ENCODE results near the gene EMC6. TPM values are rescaled to one million over a fixed set of nuclear protein-coding genes. Genes with fewer than 3 reads are reported as not detected.

Gene EMC6
- total RNA-seq, 4 donors from 2014 or later = 12.6 to 28.1 (median 21.0) TPM

DNA sequence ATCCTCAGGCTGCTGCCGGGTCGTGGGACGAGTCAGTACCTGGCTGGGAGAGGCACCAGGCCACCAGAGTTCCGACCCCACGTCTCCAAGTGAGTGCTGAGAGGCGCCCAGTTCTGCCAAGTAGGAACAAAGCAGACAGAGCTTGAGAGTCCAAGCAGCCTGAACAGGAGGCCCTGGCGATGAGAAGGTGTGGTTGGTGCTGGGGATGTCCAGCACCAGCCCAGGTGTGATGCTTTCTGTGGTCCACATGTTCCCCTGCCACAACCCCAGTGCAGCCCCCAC is 11.1 kb upstream of the EMC6 start:
- peaks cover 0 to 25% (median 0%) of the 10 kb centered on the region in 3 donors for H3K36me3 ChIP-seq
- no peak for DNase-seq
- H3K4me3 ChIP-seq = no peak overlapping the region
- no peaks in the 10 kb centered on the region for H3K27me3 ChIP-seq
- peaks cover 0 to 16% (median 0%) of the 10 kb centered on the region in 4 donors for H3K4me1 ChIP-seq
- no peak overlapping the region for H3K27ac ChIP-seq
- H3K9me3 ChIP-seq = no peaks in the 10 kb centered on the region
- TF ChIP-seq CTCF (IDR thresholded peaks at IDR 0.05) = no peak
- TF ChIP-seq POLR2A (IDR thresholded peaks at IDR 0.05) = no peak

GRCh38 chr17:3657874-3658783 is 10.5 kb upstream of the EMC6 start:
- peaks cover 0 to 16% (median 0%) of the 10 kb centered on the region in 4 donors for H3K4me1 ChIP-seq
- H3K27ac ChIP-seq = peak overlapping the region in 1 of 4 donors; percentile 62
- H3K36me3 ChIP-seq = peaks cover 0 to 31% (median 0%) of the 10 kb centered on the region in 3 donors
- no peak for TF ChIP-seq POLR2A (IDR thresholded peaks at IDR 0.05)
- no peaks in the 10 kb centered on the region for H3K27me3 ChIP-seq
- no peak for DNase-seq
- no peaks in the 10 kb centered on the region for H3K9me3 ChIP-seq
- no peak overlapping the region for H3K4me3 ChIP-seq

DNA sequence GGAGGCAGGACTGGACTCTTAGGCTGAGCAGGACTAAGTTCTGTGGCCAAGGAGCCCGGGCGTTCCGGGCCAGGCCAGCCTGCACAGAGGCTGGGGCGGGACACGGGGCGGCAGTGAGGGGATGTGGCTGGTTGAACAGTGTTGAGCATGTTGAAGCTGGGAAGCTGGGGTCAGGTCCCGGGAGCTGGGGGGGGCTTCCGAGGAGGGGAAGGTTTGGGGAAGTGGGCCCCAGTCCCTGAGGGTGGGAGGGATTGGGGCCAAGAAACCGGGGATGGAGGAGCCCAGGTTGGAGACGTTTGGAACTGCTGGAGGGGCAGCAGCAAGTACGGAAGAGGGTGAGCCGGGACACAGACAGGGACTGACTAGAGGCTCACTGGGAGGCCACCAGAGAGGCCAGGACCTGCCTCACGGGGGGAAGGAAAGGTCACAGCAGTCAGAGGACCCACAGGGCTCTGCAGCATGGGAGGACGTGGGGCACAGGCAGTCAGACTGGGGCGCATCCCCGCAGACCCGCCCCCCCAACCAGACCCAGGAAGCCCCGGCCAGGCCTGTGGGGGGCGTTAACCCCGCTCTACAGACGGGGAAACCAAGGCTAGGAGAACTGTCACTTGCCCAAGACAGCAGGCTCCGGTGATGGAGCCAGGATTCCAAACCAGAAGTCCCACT is 9.7 kb upstream of the EMC6 start:
- DNase-seq = no peak
- H3K4me3 ChIP-seq = no peak overlapping the region
- peak overlapping the region; percentile 18 to 62 (median 36) for H3K27ac ChIP-seq
- H3K27me3 ChIP-seq = no peaks in the 10 kb centered on the region
- TF ChIP-seq POLR2A (IDR thresholded peaks at IDR 0.05) = no peak
- no peak for TF ChIP-seq CTCF (IDR thresholded peaks at IDR 0.05)
- H3K9me3 ChIP-seq = no peaks in the 10 kb centered on the region
- peaks cover 0 to 16% (median 0%) of the 10 kb centered on the region in 4 donors for H3K4me1 ChIP-seq
- peaks cover 0 to 39% (median 0%) of the 10 kb centered on the region in 3 donors for H3K36me3 ChIP-seq

GRCh38 chr17:3659541-3660111 is 9.0 kb upstream of the EMC6 start:
- H3K9me3 ChIP-seq = no peaks in the 10 kb centered on the region

DNA sequence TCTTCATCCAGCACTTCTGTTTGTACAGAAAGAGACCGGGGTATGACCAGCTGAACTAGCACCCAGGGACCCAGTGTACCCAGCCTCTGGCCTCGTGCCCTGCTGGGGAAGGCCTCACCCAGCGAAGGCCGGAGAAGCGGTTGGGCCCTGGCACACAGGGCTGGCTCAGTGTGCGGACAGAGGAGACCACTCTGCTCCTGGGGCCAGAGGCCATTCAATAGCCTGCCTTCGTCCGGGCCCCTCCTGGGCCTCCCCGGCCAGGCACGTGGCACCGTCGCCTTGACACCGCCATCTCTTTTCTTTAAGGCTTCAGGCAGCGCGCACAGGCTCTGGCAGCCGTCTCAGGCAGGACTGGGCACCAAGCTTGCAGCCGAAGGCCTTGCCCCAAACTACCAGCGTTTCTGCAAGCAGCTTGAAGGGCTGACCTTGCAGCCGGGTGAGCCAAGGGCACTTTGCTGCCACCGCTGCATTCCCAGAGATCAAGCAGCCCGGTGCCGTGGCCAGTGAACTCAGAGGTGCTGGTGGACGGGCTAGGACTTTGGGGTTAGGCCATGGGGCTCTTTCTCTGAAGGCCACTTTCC is 8.2 kb upstream of the EMC6 start:
- Histone ChIP-seq H3K9me3 (no peaks in the 10 kb centered on the region), H3K4me3 (no peak overlapping the region), H3K27me3 (no peaks in the 10 kb centered on the region), H3K27ac (peak overlapping the region in 3 of 4 donors; percentile 29 to 62 (median 44)), H3K4me1 (peaks cover 0 to 16% (median 0%) of the 10 kb centered on the region in 4 donors), H3K36me3 (peaks cover 0 to 49% (median 0%) of the 10 kb centered on the region in 3 donors)
- TF ChIP-seq POLR2A (IDR thresholded peaks at IDR 0.05) (no peak), CTCF (IDR thresholded peaks at IDR 0.05) (no peak)
- DNase-seq = no peak

More at GRCh38 chr17:3659541-3660111, 9.0 kb upstream of the EMC6 start:
- Histone ChIP-seq H3K4me1 (peaks cover 0 to 16% (median 0%) of the 10 kb centered on the region in 4 donors), H3K36me3 (peaks cover 0 to 46% (median 0%) of the 10 kb centered on the region in 3 donors), H3K27me3 (no peaks in the 10 kb centered on the region), H3K27ac (peak overlapping the region; percentile 18 to 62 (median 36)), H3K4me3 (no peak overlapping the region)
- DNase-seq = peak in 2 of 3 donors; percentile 71 to 75
- TF ChIP-seq CTCF (IDR thresholded peaks at IDR 0.05) = peak in 1 of 6 experiments; percentile 22
- TF ChIP-seq POLR2A (IDR thresholded peaks at IDR 0.05) = no peak
